ENCODE data around the gene ARSH. TPM values are rescaled to one million over a fixed set of nuclear protein-coding genes. Genes with fewer than 3 reads are reported as not detected.

Gene ARSH
- total and polyA plus RNA-seq, 2 of the 8 experiments (the other 6 are each of a cell fraction or from before 2014, with no cell fraction given): not detected

DNA sequence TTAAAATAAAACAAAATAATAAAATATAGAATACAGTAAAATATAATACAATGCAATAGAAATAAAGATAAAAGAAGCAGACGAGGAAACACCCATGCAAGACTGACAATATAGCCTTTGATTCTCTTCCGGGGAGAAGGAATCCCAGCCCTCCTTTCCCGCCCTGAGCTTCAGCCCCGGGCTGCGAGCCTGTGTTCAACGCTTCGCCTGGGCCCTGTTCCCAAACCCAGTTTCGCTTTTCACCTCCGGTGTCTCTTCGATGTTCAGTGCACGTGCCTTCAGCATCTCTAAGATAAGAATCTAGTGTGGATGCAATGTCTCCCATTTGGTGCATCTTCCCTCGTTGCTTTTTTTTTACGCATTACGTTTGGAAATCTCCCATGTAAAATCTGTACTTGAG is 38.8 kb upstream of the ARSH start (continued):
- no peak for TF ChIP-seq YY1 (IDR thresholded peaks at IDR 0.05; ENCODE audit: low read depth, low read length)
- TF ChIP-seq CEBPB (IDR thresholded peaks at IDR 0.05; ENCODE audit: low read depth, low read length): no peak

Data from H1 (cell line).